Calu3 (cell line): ENCODE results near the gene FAM107A. TPM values are rescaled to one million over a fixed set of nuclear protein-coding genes. Genes with fewer than 3 reads are reported as not detected.

Experiments
- Bru-seq: library from RNA; stranded (reverse); fragments of 400-500 nt; gene quantifications from one replicate; lab custom pipeline; 2021; lab: Mats Ljungman, UMichigan
- BruChase-seq, 2 experiments: library from RNA; stranded (reverse); fragments of 400-500 nt; gene quantifications; one replicate each; lab custom pipeline; 2021; lab: Mats Ljungman, UMichigan
- BruUV-seq: library from RNA; stranded (reverse); fragments of 400-500 nt; replicated peaks from 2 replicates; lab custom pipeline; 2021; lab: Mats Ljungman, UMichigan
- CTCF ChIA-PET: fragments of 300-600 bp; sonication (Branson Sonifier 250); formaldehyde crosslinking; loops from one replicate; lab custom pipeline; 2022; ENCODE audit warnings: antibody characterized with exemption; lab: Charles Lee
- DNase-seq: peaks from one replicate; pipeline ENCODE4 v3.0.0; 2022
- H3K27ac Mint-ChIP-seq: one replicate; pipeline ENCODE4 v1.8.0; 2022; ENCODE audit warnings: mixed read lengths; ENCODE audit not compliant: unreplicated experiment
- H3K27me3 Mint-ChIP-seq: one replicate; pipeline ENCODE4 v1.8.0; 2022; ENCODE audit warnings: mixed read lengths; ENCODE audit not compliant: unreplicated experiment
- H3K36me3 Mint-ChIP-seq: one replicate; pipeline ENCODE4 v1.8.0; 2022; ENCODE audit warnings: mild to moderate bottlenecking, moderate library complexity, mixed read lengths; ENCODE audit not compliant: insufficient read depth, unreplicated experiment
- H3K4me1 Mint-ChIP-seq: one replicate; pipeline ENCODE4 v1.8.0; 2022; ENCODE audit warnings: mild to moderate bottlenecking, low read depth, mixed read lengths; ENCODE audit not compliant: unreplicated experiment
- H3K4me3 Mint-ChIP-seq: one replicate; pipeline ENCODE4 v1.8.0; 2022; ENCODE audit warnings: mild to moderate bottlenecking, low read depth, moderate library complexity, mixed read lengths; ENCODE audit not compliant: unreplicated experiment
- H3K9me3 Mint-ChIP-seq: one replicate; pipeline ENCODE4 v1.8.0; 2022; ENCODE audit warnings: low read depth, mixed read lengths; ENCODE audit not compliant: unreplicated experiment
- intact Hi-C: fragments of 100-400 bp; cut with micrococcal nuclease; formaldehyde crosslinking; loops from one replicate; pipeline ENCODE4 v1.10.0; 2022; ENCODE audit not compliant: unreplicated experiment
- long read RNA-seq: library from polyadenylated mRNA; stranded (forward); transcript quantifications from one replicate; pipeline ENCODE4 v2.0.0, GENCODE V29; 2022
- total RNA-seq: library from RNA; stranded (reverse); gene quantifications from 2 replicates; pipeline ENCODE4 v1.2.3, GENCODE V29; 2022
- TF ChIP-seq, protein P1 (sequence below): fragments of 200-600 bp; IDR thresholded peaks from one replicate; pipeline ENCODE4 v1.8.0; 2022; ENCODE audit warnings: antibody characterized with exemption; ENCODE audit not compliant: unreplicated experiment

FAM107A gene, protein sequence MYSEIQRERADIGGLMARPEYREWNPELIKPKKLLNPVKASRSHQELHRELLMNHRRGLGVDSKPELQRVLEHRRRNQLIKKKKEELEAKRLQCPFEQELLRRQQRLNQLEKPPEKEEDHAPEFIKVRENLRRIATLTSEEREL
- total RNA-seq: not detected in 2 replicates
- Bru-seq, nascent RNA: percentile 1 among the genes with signal in this experiment
- BruChase-seq, experiment 1, labeled RNA remaining after a 6-hour chase: not detected
- BruChase-seq, experiment 2, labeled RNA remaining after a 2-hour chase: not detected
- long read RNA-seq: 0 reads

DNA sequence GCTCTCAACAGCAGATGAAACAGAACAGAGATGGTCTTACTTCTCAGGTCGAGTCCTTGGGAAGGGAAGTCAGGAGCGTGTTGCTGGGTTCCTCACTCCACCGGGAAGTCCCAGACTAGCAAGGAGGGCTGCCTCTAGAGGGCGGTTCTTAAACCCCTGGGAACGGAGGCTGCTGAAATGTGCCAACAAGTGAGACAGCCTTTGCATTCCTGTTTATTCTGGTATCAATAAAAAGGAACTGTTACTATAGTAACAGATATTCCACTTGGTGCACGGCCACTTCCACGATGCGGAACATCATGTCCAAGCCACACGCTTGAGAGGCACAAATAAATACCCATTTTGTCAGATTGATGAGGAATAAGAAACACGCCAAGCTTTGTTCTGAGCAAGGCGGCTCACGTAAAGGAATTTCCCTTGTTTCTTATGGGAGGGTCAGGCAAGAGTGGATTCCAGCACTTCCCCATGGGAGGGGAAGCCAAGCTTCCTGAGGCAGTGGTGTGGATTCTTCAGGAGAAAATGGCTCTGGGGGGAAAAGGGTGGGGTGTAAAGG, at the start of gene FAM107A:
FAM107A (minus strand) TSS at position 123 of the 553 bp plus-strand sequence. CDS start 7,531 bp downstream, outside the sequence.
- Mint-ChIP-seq H3K9me3 (peaks cover under 1% of the 10 kb centered on the region), H3K4me1 (peaks cover 2% of the 10 kb centered on the region), H3K36me3 (no peaks in the 10 kb centered on the region), H3K27ac (no peak within 1 kb of the TSS), H3K27me3 (peaks cover 13% of the 10 kb centered on the region), H3K4me3 (no peak within 1 kb of the TSS)
- BruUV-seq: no TSS peak
- TF ChIP-seq, protein P1, sequence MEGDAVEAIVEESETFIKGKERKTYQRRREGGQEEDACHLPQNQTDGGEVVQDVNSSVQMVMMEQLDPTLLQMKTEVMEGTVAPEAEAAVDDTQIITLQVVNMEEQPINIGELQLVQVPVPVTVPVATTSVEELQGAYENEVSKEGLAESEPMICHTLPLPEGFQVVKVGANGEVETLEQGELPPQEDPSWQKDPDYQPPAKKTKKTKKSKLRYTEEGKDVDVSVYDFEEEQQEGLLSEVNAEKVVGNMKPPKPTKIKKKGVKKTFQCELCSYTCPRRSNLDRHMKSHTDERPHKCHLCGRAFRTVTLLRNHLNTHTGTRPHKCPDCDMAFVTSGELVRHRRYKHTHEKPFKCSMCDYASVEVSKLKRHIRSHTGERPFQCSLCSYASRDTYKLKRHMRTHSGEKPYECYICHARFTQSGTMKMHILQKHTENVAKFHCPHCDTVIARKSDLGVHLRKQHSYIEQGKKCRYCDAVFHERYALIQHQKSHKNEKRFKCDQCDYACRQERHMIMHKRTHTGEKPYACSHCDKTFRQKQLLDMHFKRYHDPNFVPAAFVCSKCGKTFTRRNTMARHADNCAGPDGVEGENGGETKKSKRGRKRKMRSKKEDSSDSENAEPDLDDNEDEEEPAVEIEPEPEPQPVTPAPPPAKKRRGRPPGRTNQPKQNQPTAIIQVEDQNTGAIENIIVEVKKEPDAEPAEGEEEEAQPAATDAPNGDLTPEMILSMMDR: no peak
- no peak for DNase-seq
- CTCF ChIA-PET: no interaction called here
- intact Hi-C loops: no loop called here

DNA sequence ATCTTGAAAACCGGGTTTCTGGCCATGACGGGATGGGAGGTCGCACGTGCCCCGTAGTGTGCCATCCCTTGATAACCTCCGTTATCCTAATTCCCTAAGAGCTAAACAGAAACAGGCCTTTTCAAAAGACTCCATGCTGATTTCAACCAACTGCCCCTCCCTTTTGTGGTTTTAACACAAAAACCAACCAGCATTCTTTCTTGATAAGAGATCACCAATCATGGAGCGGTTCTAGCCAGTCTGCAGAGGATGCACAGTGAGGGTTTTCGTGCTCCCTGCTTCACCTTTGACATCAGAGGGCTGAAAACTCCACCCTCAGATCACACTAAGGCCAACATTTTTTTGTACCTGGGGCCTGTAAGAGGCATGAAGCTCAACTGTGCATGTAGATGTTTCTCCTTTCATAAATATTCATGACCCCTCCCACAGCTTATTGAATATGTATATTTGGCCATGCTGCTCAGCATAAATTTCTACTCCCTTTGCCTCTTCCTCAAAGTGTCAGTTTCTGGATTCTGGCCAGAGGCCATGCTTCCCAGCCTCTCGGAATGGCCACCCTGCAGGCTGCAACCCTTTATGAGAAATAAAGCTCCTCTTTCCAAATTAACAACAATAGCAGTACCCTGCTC, 48.1 kb upstream of the FAM107A start:
- intact Hi-C loops: loop anchor here (5.0 kb wide), 2 partner anchors 38 to 293 kb away; partner anchors contain the start of gene PXK
- Mint-ChIP-seq H3K36me3 (no peaks in the 10 kb centered on the region), H3K27ac (no peak overlapping the region), H3K9me3 (no peaks in the 10 kb centered on the region), H3K27me3 (peaks cover 7% of the 10 kb centered on the region), H3K4me1 (peaks cover under 1% of the 10 kb centered on the region), H3K4me3 (no peak overlapping the region)
- no peak for DNase-seq
- BruUV-seq: no TSS peak
- CTCF ChIA-PET: no interaction called here
- TF ChIP-seq, protein P1: no peak

DNA sequence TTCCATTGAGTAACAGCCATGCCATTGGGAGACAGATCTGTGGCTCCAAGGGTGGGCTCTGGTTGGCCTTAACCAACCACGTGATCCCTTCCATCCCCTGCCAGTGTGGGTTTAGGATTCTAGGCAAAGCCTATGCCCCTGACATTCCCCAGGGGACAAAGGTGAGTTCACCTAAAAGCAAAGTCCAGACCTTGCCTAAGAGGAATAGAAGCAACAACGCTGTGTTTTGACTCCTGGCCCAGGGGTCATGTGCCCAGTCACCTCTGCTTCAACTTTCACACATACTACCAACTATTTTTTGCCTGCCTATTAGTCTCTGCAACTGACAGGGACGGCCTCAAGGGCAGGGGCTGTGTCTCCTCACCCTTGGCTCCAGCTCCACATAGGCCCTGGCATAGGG, 47.4 kb upstream of the FAM107A start:
- no peak for DNase-seq
- no peaks in the 10 kb centered on the region for H3K36me3 Mint-ChIP-seq
- H3K4me1 Mint-ChIP-seq: no peaks in the 10 kb centered on the region
- intact Hi-C loops: no loop called here
- BruUV-seq: no TSS peak
- H3K4me3 Mint-ChIP-seq: no peak overlapping the region
- CTCF ChIA-PET: no interaction called here
- no peaks in the 10 kb centered on the region for H3K9me3 Mint-ChIP-seq
- no peak overlapping the region for H3K27ac Mint-ChIP-seq
- H3K27me3 Mint-ChIP-seq: peaks cover 7% of the 10 kb centered on the region
- TF ChIP-seq, protein P1: no peak

DNA sequence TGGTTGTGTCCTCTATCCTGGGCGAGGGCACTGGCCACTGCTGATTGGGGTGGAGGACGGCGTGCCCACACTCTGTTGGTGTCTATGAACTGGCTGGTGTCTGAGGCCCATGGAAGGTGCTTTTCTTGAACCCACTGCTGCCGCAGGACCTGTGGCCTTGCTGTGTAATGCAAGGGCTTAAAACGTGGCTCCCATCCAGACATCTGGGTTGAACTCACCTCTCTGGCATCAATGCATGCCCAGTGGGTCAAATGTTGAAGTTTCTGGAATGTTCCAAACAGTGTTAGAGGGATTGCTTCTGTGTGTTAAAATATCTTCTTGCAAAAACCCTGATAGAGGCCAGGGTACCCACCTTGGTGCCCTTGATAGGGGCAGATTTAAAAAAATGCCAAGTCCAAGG, 46.8 kb upstream of the FAM107A start:
- peaks cover 7% of the 10 kb centered on the region for H3K27me3 Mint-ChIP-seq
- DNase-seq: no peak
- no peaks in the 10 kb centered on the region for H3K4me1 Mint-ChIP-seq
- no TSS peak for BruUV-seq
- CTCF ChIA-PET: no interaction called here
- TF ChIP-seq, protein P1: no peak
- no peaks in the 10 kb centered on the region for H3K36me3 Mint-ChIP-seq
- H3K27ac Mint-ChIP-seq: no peak overlapping the region
- no peaks in the 10 kb centered on the region for H3K9me3 Mint-ChIP-seq
- H3K4me3 Mint-ChIP-seq: no peak overlapping the region
- intact Hi-C loops: no loop called here
